Fibroblast of skin of left biceps (primary cell): ENCODE data around the gene CCDC152.

Source experiments
- DNase-seq, 2 experiments: peaks; one replicate each; pipeline ENCODE4 v3.0.0-alpha.2; 2013; ENCODE audit warnings: low read depth in 2 of 2

CCDC152 gene

DNA sequence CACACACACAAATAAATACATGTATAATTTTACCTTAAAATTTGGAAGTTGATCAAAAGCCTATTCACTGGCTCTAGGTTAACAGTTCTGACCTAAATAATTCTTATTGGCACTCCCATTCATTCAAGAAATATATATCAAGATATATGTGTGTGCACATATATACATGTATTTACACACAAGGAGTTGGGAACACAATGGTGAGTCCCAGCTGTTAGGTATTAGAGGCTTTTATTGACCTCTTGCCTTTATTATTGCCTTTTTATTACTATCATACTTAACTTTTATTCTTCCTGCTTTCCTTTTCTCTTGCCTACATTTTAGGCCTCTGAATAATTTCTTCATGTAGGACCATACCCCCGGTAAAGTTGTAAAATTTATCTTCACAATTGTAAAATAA lies 25.0 kb downstream of the CCDC152 start:
- no peak for DNase-seq

DNA sequence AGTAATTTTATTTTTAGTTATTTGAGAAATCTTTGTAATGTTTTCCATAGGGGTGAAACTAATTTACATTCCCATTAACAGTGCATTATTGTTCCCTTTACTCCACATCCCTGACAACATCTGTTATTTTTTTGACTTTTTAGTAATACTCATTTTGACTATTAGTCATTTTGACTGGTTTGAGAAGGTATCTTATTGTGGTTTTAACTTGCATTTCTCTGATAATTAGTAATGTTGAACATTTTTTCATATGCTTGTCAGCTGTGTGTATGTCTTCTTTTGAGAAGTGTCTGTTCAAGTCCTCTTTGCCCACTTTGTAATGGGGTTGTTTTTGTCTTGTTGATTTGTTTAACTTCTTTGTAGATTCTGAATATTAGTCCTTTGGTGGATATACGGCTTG lies 27.5 kb downstream of the CCDC152 start:
- no peak for DNase-seq

DNA sequence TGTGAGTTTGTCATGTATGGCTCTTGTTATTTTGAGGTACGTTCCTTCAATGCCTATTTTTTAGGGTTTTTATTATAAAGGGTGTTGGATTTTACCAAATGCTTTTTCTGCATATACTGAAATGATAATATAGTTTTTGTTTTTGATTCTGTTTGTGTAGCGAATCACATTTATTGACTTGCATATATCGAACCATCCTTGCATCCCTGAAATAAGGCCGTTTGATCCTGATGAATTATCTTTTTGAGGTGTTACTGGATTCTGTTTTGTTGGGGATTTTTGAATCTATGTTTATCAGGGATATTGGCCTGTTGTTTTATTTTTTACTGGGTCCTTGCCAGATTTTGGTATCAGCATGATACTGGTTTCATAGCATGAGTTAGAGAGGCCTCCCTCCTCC lies 29.1 kb downstream of the CCDC152 start:
- no peak for DNase-seq

DNA sequence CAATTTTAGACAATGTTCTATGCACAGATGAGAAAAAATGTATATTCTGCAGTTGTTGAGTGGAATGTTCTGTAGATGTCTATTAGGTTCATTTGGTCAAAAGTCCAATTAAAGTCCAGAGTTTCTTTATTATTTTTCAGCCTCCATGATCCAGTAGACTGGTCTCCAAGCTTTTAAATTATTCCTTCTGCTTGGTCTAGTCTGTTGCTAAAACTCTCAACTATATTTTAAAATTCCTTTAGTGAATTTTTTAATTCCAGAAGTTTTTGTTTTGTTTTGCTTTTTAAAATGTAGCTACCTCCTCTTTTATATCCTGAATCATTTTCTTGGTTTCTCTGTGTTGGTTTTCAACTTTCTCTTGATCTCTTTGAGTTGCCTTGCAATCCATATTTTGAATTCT lies 30.5 kb downstream of the CCDC152 start:
- DNase-seq, result no peak

DNA sequence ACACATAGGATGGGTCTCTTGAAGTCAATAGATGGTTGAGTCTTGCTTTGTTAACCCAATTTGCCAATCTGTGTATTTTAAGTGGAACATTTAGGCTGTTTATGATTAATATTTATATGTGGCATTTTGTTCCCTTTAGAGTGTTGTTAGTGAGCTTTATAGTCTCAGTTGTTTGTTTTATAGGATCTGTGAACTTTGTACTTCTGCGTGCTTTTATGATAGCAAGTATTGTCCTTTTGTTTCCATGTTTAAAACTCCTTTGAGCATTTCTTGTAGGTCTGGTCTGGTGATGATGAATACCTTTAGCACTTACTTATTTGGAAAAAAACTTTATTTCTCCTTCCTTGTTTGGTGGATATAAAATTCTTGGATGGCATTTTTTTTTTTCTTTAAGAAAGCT lies 31.2 kb downstream of the CCDC152 start:
- no peak for DNase-seq

DNA sequence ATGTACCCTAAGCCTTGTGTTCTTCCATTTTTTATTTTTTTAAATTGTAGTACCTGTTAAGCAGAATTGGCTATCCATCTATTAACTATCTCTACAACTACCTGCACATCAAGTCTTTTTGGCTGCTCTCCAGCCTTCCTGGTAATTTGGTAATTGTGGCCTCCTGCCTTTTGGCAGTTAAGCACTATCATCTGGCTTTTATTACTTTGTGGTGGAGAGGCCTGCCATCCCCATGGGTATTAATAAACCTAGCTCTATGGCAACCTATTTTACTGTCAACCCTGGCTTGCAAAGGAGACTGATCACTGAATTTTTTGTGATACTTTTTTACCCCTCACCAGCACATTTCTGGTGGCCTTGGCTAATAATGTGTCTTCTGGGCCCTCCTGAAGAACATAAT lies 34.5 kb downstream of the CCDC152 start:
- DNase-seq, result no peak

DNA sequence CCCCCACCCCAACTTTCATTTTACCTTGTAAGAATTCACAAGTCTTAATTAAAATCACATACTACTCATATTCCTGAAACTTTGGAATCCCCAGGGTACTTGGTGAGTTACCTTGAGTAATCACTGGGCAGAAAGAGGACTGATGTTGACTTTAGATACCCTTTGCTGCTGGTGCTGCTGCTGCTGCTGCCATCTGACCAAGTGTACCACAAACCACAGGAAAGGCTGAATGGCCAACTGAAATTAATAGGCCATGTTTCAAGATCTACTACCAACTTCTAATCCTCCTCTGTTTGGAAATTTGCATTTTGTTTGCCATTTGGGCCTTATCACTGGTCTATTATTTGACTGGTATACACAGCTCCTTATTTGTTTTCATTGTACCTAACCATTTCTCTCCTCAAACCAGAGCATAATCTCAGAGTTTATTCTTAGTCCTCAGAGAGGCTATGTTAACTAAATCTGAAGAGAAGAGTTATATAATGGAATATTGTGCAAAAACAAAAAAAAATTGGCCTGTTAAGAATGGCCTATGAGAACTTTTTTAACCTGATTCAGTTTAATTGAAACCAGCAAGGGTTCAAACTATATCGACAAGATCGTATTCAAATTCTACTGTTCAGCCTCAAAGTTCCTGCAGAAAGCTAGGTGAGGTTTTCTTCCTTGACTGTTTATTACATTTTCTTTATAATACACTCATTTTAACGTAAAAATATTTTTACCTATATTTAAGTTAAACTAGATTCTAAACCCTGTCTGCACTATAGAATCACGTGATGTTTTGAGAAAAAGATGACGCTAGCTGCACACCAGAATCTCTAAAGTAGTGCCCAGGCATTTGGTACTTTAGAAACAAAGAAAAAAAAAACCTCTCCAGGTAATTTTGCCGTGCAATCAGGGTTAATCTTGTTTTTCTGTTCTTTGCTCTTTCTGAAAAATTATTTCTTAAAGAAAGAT lies 41.9 kb downstream of the CCDC152 start:
- no peak for DNase-seq

DNA sequence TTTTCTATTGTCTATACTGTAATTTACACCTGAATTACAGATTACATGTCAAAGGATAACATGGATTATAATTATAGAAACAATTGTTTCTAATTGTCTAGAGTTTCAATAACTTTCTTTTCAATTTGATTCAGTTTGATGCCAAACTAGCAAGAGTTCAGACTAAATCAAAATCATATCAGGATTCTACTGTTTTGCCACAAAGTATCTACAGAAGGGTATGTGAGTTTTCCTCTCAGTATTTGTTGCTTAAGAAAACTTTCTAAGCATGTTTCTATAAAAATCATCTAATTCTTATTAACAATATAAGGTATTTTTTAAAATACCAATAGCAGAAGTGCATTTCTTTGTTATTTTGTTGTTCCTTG lies 42.6 kb downstream of the CCDC152 start:
- no peak for DNase-seq

DNA sequence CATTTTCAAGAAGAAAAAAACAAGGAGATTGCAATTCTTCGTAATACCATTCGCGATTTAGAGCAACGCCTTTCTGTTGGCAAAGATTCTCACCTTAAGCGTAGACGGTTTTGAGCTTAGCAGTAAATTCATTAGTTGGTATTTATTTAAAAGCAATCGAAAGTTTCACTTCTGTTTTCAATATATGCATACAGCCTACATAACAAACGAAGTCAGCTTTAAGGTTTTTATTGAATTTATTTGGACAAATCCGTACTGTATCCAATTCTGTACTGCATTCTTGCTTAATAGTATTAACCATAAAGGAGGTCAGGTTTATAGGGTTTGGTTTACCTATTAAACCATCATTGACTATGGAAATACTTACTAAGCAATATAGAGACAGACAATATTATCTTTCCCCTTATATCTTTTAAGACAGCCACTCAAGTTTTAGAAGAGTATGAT lies 43.1 kb downstream of the CCDC152 start:
- DNase-seq, result no peak

DNA sequence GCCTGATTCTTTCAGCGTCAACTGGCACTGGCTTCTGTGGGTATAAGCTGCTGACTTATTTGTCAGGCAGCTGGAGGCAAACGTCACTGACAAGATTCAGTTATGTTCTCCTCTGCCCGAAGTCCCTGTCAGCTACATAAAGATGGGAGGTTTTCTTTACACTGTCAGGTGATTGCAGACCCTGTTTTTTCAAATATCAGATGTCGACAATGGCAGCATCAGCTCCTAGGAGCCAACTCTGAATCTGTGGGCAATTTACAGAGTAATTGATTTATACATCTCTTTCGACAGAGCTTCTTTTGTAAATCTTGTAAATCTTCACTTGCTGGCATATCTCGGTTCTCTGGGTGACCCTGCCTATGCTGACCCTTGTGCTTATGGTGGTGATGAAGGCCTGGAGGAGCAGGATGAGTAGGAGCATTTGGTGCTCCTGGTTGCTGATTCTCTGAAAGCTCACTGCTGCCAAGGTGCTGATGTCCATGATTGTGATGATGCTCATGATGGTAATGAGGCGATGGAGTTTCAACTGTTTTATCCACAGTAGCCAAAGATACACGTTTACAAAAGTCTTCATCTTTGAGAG lies 44.2 kb downstream of the CCDC152 start:
- DNase-seq, result no peak

DNA sequence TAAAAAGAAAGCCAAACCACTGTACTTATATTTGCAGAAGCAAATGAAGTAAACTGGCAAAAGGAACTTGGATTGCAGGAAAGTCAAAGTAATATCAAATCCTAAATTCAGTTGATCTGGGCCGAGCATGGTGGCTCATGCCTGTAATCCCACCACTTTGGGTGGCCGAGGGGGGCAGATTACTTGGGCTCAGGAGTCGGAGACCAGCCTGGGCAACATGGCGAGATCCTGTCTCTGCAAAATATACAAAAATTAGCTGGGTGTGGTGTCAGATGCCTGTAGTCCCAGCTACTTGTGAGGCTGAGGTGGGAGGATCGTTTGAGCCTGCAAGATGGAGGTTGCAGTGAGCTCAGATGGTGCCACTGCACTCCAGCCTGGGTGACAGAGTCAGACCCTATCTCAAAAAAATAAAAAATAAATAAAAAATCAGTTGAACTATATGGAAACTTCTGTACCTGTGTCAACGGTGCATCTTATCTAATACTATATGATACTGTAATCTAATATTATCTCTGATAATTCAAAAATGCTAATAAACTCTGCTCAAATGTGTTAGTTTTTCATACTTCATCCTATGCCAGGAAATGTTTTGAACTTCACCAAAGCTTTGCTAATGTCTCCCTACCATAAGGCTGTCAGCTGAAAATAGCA lies 45.0 kb downstream of the CCDC152 start:
- DNase-seq, result no peak

DNA sequence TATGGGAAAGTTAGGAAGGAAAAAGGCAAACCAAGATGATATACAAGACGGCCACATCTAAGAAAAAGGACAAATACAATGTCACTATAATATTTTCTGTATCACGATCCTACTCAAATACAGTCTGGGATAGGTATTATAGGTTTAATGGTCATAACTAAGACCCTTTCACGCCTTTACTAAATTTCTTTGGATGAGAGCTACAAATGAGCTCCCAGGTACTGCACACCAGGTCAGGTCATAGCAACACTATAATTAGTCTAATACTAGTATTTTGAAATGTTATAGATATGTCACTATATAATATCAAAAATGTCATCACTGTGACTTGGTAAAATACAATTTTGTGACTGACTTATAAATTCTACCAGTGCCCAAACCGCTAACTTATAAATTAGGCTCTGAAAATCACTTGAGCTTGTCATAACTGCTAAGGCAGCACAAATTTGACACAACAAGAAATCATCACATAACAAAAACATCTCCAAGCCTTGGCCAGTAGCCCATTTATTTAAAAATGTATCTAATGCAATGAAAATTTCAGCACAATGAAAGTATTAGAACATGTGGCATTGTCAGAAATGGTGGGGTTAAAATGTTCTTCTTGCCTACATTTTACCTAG lies 48.2 kb downstream of the CCDC152 start:
- no peak for DNase-seq

DNA sequence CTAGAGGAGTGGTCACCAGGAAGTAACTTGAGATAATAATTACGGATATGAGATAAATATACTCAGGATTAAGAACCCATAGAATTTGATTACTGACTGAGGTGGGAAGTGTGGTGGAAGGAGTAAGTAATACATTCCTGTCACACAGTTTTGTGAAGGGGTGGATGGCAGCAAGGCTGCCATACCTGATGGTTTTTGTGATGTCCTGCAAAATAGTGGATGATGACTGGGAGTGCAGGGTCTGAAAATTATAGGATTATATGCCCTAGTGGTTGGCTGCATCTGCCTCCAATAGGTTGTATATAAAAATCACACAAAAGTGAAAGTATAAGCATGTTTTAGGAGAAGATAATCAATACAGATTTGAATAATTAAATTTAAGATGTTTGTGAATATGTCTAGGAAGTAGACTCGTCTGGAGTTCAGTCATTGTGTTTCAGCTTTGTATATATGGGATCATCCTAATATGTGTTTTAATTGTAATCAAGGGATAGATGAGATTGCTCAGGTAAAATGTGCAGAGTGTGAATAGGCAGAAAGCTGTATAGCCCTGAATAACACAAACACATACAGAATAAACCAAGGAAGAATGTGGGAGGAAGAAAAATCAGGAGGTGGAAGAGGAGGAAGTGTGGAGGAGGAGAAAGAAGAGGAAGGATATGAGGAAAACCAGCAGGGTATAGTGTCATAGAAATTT lies 49.5 kb downstream of the CCDC152 start:
- no peak for DNase-seq

DNA sequence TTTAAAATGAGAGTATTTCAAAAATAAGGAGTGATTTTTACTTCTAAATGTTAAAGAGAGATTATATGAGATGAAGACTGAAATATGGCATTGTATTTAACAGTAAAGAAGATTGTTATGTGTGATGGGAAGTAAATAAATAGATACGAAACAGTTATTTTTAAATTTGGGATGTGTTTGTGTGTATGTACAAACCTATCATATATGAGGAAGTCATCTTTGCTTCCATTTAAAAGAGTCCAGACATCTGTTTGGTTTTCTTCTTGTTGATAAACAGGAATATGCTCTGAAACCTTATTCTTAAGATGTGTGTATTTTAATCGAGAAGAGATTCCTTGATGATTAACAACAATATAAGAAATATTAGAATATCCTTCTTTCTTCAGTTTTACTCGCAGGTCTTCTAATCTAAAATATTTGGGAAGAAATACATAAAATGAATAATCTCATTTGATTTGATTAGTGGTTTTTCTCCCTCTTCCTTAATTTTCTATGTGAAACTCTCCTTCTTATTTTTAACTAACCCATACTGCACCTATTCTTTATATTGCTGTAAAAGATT lies 50.2 kb downstream of the CCDC152 start:
- no peak for DNase-seq

DNA sequence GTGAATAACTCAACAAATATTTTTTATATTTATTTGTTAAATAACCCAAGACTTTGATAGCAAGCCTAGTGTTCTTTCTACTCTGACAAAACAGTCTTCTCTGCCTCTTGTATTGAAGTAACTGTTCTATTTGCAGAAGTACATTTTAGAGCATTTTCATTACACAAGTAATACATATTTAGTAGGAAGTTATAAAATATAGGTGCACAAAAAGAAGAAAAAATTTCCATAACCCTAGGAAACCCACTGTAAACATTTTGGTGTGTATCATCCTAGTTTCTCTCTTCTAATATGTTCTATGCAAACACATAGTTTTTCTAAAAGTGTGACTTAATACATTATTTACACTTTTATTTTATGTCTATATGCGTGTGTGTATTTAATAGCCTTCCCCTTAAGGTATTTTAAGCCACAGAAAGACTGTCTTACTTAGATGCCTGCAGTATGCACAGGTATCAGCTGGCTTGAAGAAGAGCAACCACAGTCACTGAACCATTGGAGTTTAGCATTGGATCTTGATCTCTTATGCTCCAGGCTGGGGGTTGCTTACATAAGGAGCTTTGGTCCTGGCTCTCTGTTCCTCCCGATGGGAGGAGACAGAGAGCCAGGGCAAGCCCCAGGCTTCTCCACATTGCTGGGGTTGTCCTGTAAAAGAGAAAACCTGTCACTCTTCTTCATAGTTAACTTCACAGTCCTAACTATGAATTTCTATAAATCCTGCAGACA lies 51.3 kb downstream of the CCDC152 start:
- DNase-seq, result no peak

DNA sequence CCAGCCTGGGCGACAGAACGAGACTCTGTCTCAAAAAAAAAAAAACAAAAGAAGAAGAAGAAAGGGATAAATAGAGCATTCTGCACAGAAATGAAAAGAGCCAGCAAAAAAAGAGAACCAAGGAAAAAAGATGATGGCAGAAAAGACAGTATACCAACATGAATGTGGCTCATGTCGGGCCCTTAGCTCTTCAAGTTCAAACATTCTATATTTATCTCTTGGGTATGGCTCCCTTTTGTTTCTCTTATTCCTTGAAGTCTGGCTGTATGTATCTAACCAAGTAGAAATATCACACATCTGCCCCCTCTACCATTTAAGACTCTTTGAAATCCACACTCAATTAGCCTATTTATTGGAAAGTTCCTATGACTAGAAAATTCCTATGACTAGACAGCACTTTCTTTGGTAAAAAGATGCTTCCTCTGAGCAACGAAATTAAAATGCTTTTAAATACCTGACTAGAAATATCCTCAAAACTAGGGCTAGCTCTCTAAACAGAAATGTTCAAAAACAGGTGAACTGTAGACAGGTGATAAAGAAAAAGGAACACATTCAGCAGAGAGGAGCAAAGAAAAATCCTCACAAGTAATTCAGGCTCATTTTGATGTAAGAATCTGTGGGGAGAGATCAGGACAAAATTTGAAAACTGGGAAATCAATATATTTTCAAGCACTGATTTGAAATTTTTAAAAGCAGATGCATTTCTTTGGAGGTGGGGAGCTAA lies 52.4 kb downstream of the CCDC152 start:
- no peak for DNase-seq

DNA sequence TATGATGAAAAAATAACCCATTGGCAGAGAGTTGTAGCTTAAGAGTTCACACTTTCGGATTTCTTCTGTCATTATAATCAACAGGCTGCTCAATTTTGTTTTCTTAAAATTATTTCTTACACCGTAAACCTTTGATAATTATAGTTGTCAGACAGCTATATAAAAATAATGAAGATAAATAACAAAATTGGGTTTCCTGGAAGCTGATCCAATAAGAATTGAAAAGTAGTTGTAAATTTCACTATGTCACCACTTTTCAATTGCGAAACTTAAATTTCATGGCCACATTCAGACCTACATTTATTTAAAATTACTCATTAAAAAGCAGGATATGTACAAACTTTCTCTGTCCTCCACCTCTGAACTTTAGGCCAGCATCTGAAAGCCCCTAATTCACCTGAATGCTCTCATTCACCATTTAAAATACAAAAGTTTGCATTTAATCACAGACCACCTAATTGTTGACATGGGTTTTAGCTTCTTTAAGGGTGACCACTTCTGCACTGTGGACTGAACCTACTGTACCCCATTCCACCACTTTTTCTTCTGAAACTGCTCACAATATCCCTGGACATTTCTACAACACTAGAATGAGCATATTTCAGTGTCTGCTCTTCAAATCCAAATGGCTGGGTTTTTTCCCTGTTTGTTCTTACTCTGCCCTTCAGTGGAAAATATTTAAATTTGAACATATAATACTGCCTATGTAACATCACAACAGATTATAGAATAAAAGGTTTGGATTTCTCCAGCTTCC lies 54.4 kb downstream of the CCDC152 start:
- DNase-seq, result no peak

DNA sequence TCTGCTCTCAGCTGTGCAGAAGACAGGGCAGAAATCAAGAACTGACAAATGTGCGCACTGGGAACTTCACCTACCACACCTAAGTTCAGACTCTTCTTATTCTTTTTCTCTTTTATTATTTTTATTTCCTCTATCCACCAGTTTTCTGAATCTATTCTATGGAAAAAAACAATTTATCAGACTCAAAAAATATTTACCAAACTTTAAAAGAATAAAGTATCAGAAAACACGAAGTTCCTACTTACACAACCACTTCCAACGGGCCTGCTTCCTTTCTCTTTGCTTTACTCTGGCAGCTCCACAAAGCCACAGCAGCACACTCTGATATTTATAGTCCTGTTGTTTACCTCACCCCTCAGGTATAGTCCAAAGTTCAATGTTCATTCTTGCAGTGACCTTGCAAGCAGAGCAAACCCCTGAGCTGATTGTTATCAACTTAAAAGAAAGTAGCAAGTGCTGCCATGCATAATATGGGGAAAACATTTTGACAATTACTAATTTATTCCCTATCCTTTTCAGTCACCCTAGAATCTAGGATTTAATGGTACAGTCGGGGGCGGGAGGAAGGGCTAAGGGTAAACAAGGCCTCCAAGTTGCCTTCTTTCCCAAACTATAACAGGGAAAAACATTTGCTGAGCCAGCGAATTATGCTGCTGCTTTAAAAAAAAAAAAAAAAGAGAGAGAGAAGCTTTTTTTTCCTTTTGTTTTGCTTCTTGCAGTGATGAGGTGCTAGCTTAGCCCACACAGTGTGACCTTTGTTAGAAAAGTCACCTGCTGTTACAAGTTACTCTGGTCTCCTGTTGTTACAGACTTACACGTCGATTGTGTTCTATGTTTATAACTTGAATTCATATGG lies 55.2 kb downstream of the CCDC152 start, which contains the start of gene SELENOP:
TSS of gene SELENOP (minus strand) at position 302 of the 856 bp plus-strand sequence. CDS start 3,539 bp downstream, outside the sequence.
- no peak for DNase-seq
